ELF-1 (cell line): ENCODE results near the gene OR10K2.
"Not testable (repeated sequence)": the region's sequence is repeated elsewhere in the genome, so short reads cannot be mapped to it uniquely, and the experiment has no call there.

Source experiments
- DNase-seq: peaks from one replicate; pipeline ENCODE4 v3.0.0-alpha.2; 2016; ENCODE audit warnings: low read depth, low spot score

The OR10K2 gene, protein sequence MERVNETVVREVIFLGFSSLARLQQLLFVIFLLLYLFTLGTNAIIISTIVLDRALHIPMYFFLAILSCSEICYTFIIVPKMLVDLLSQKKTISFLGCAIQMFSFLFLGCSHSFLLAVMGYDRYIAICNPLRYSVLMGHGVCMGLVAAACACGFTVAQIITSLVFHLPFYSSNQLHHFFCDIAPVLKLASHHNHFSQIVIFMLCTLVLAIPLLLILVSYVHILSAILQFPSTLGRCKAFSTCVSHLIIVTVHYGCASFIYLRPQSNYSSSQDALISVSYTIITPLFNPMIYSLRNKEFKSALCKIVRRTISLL

DNA sequence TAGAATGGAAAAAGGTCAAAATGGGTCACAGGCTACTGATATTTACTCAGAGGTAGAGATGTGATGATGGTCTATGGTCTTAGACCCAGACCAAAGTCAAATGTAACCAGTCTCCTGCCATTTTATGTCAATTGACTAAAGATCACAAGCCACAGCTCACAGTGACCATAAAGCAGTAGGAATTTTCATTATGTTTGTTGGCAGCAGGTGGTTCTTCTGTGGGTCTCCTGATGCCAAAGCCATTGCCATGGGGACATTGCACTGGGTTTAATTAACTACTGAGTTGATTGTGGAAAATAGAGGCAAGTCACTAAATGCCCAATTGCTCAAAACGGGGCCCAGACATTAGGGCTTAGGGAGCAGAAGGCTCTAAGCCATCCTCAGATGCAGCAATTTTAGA is at the start of gene OR10K2:
OR10K2 (minus strand) TSS at position 101 of the 400 bp plus-strand sequence. CDS start 5,371 bp downstream, outside the sequence.
- DNase-seq = no peak

- no peak for DNase-seq
These were observed 45.9 kb upstream of the OR10K2 start, which contains the start of gene OR10R2 for GRCh38 chr1:158471920-158472319. Gene OR10R2 (plus strand): TSS chr1:158472220. CDS start chr1:158472326, 106 bp downstream.

DNA sequence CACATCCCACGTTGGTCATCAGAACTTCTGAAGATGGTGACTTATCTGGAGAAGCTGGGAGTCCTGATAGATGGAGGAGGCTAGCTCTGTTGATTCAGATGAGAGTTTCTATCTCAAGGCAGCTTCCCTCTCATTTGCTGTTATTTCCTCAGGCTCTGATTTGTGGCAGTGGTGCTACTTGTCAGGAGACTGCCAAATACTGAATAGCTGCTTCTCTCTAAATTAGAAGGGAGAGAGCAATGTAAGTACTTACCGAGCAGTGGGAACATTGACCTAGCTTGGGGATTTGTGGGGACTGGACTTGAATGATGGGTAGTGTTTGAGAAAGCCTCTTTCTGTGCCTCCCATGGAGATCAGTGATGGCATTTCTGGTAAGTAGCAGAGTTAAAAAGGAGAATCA is 35.5 kb upstream of the OR10K2 start, which contains the start of gene OR10K1:
OR10K1 (plus strand) TSS at position 301 of the 400 bp plus-strand sequence. CDS start 3,728 bp downstream, outside the sequence.
- DNase-seq = no peak

DNA sequence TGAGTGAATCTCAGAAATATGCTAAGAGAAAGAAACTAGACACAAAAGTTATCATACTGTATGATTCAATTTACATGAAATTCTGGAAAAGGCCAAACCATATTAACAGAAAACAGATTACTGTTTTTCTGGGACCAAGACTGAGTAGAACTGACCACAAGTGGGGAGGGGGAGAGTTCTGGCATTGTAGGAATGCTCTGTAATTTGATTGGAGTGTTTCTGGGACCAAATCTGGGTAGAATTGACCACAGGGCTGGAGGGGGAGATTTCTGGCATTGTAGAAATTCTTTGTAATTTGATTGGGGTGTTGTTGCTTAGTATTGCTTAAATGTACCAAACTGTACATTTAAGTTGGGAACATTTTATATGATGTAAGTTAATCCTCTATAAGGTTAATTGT is 32.2 kb upstream of the OR10K2 start:
- no peak for DNase-seq

GRCh38 chr1:158457246-158457645 is 31.2 kb upstream of the OR10K2 start:
- DNase-seq = no peak

DNA sequence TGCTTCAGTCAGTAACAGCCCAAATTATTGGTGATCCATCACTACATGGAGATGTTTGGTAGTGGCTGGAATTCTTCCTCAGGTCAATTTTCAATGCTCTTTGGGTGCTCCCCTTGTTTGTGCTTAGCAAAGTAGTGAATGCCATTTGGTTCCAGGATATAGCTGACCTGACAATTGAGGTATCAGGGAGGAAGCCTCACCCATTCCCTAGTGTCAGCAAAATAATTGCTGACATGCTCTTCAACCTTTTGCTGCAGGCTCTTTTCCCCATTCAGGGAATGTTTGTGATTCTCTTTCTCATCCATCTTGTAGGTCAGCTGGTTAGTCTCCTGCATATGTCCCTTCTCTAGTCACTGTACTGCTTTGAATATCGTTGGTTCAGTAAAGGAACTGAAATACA is 28.5 kb upstream of the OR10K2 start:
- DNase-seq = peak; percentile 16

DNA sequence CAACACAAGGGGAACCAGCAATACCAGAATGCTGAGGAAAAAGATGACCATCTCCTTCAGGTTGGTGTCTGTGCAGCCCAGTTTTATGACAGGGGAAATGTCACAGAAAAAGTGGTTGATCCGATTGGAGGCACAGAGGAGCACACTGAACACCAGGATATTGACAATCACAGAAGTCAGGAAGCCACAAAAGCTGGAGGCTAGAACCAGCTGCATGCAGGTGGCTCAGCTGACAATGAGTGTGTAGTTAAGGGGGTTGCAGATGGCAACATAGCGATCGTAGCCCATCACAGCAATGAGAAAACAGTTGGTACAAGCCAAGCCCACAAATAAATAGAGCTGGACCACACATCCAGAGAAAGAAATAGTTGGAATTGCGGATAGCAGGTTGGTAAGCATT is 19.3 kb upstream of the OR10K2 start:
- no peak for DNase-seq

GRCh38 chr1:158434741-158435140 is 8.7 kb upstream of the OR10K2 start:
- DNase-seq = no peak

DNA sequence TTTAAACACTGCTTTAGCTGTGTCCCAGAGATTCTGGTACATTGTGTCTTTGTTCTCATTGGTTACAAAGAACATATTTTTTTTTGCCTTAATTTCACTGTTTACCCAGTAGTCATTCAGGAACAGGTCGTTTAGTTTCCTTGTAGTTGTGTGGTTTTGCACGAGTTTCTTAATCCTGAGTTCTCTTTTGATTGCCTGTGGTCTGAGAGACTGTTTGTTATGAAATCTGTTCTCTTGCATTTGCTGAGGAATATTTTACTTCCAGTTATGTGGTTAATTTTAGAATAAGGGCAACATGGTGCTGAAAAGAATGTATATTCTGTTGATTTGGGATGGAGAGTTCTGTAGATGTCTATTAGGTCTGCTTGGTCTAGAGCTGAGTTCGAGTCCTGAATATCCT is 4.1 kb upstream of the OR10K2 start:
- not testable (repeated sequence) for DNase-seq

DNA sequence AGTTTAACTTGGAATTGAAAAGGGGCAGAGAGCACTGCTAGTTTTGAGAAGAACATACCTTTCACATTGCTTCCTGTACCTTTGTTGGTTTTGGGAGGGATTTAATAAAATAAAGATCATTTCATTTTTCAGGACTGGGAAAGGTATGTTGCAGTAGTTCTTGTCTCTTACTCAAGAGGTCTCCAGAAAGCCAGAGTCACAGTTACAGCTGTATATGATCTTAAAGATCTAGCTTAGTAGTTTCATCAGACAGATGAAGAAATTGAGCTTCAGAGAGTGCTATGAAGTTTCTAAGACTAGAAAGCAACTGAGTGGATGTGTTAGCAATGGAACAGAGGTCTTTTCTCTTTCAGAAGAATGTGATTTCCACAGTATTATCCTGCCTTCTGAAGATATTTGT is 1.0 kb downstream of the OR10K2 start:
- DNase-seq = no peak

DNA sequence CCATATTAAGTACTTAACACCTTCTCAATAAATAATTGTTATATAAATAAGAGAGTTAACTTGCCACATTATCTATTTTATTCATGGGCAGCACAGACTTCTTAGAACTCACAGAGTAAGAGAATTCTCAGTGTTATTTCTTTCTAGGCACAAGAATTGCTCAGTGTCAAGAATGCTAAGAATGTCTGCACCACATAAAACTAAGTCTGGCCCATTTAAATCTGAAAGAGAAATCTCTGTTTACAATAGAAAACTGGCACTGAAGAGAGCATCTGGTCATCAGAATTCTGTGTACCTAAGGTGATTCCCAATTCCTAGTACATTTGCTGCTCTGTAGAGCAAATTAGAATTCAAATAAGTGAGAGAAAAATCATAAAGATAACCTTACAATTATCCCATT is 3.8 kb downstream of the OR10K2 start:
- DNase-seq = peak; percentile 1

GRCh38 chr1:158417586-158417985 is 8.5 kb downstream of the OR10K2 start:
- DNase-seq = no peak

DNA sequence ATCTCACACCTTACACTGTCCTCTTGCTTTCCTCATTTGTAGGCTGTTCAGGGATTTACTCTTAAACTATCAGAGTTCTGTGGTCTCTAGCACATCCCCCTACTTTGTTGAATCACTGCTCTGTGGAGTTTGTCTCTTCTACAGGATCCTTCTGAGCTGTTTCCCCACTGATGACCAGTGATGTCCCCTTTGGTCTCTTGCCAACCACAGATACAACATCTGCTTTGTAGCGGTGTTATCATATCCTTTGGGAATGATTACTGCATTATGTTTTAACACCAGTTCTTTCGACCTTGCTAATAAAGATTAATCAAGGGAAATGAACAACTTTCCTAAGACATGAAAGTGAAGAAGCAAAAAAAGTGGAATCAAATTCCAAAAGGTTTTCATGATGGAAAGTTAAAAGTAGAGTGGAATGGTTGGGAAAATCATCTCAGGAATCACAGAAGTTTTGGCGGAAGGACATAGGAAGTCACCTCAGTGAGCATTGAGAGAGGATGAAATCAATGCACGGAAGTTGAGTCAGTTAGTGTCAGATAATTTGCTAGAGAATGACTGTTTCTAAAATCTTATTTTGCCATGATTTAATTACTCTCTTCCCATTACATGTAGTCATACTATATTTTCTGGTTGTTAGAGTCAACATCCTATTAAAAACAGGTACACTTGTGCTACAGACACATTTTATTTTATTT is 11.2 kb downstream of the OR10K2 start:
- no peak for DNase-seq

- DNase-seq = no peak
These were observed 18.9 kb downstream of the OR10K2 start for GRCh38 chr1:158407092-158407491.

DNA sequence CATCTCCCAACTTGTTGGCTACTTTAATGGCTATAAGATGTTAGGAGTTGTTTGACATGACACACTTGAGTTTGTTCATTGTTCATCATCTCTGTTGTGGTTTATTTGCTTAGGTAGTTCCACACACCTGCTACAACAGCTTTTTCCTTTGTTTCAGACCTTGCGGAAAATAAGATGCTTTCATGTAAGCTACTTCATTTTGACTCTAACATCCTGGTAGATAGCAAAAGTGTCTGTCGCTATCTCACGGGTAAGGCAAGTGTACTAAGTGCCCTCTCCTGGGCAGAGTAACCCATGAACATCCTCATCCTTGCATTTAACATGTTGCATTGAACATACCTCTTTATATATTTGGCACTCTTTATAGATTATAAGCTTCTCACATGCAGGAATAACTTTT is 25.2 kb downstream of the OR10K2 start:
- DNase-seq = no peak

DNA sequence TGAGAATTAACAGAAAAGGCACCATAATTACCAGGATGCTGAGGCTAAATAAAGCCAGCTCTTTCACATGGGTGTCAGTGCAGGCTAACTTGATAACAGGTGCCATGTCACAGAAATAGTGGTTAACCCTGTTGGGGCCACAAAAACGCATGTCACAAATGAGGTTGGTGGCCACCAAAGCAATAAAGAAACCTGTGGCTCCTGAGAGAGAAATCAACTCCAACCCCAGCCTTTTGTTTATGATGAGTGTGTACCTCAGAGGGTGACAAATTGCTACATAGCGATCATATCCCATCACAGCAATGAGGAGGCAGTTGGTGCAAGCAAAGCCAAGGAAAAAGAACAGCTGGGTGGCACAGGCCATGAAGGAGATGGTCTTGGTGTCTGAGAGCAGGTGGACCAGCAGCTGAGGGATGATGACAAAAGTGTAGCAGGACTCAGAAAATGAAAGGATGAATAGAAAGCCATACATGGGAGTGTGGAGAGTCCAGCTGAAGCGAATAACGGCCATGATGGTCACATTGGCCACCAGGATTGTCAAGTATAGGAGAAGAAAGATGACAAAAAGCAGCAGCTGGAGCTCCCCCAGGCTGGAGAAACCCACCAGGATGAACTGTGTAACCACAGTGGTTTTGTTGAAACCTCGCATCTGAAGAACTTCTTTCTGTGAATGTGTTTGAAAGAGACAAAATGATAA is 27.1 kb downstream of the OR10K2 start, which contains the start of gene OR10T2:
OR10T2 (minus strand) TSS at position 649 of the 697 bp plus-strand sequence; CDS start at position 649, 0 bp downstream.
- no peak for DNase-seq

- no peak for DNase-seq
These were observed 29.4 kb downstream of the OR10K2 start for GRCh38 chr1:158396646-158397045.

GRCh38 chr1:158393476-158393875 is 32.6 kb downstream of the OR10K2 start:
- DNase-seq = no peak

- no peak for DNase-seq
These were observed 34.9 kb downstream of the OR10K2 start for GRCh38 chr1:158391099-158391498.

DNA sequence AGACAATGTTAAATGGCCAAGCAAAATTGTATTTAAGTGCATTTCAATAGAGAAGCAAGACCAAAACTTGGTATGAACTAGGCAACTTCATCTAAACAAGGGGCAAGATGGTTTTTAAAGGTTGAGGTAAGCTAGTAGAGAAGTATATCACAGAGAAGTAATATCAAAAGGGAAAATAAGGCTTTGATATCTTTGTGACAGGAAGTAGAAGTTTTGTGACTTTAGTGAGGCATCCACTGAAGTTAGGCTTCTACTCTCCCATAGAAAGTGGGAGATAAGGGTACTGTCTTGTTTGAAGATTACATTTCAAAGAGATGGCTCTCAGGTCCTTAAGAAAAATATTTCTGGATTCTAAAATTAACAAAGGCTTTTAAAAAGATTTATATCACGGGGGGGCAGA is 35.7 kb downstream of the OR10K2 start:
- DNase-seq = no peak

- no peak for DNase-seq
These were observed 51.2 kb downstream of the OR10K2 start for GRCh38 chr1:158374860-158375259.

- DNase-seq = not testable (repeated sequence)
These were observed 51.9 kb downstream of the OR10K2 start for GRCh38 chr1:158374101-158374500.
